Measurements from ENCODE around the gene LLGL2.

The LLGL2 gene

DNA sequence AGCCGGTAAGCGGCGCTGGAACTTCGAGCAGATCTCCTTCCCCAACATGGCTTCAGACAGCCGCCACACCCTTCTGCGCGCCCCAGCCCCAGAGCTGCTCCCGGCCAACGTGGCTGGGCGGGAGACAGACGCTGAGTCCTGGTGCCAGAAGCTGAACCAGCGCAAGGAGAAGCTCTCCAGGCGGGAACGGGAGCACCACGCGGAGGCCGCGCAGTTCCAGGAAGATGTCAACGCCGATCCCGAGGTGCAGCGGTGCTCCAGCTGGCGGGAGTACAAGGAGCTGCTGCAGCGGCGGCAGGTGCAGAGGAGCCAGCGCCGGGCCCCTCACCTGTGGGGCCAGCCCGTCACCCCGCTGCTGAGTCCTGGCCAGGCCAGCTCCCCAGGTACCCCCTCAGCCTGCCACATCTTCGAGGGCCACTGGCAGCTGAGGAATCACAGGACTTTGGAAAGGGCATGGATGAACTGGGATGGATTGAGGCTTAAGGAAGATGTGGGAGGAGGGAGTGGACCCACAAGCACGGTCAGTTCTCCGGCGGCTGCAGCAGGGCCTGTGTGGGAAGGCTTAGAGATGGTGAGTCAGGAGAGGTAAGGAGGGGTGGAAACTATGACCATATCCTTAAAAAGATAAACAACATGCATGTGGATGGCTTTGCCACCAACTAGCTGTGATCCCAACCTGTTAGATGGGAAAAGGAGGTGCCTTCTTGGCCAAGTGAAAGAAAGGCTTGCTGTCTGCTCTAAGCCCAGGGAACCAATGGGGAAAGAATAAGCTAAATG is 3.4 kb upstream of the LLGL2 start:
- DNase-seq (ENCODE audit: low spot score): no peak

DNA sequence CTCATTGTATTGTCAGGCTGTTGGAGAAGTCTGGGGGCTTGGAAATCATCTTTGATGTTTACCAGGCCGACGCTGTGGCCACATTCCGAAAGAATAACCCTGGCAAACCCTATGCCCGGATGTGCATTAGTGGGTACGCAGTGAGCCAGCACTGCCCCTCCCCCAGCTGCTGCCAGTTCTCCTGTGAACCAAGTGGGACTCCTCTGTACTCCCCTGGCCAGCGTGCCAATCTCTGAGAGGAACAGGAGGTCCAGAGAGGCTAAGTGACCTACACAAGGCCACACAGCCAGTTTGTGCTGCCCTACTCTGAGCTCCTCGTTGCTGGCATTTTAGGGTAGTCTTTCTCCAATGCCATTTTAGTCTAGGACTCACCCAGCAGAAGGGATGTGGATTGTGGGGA is 1.9 kb upstream of the LLGL2 start:
- DNase-seq (ENCODE audit: low spot score): no peak

DNA sequence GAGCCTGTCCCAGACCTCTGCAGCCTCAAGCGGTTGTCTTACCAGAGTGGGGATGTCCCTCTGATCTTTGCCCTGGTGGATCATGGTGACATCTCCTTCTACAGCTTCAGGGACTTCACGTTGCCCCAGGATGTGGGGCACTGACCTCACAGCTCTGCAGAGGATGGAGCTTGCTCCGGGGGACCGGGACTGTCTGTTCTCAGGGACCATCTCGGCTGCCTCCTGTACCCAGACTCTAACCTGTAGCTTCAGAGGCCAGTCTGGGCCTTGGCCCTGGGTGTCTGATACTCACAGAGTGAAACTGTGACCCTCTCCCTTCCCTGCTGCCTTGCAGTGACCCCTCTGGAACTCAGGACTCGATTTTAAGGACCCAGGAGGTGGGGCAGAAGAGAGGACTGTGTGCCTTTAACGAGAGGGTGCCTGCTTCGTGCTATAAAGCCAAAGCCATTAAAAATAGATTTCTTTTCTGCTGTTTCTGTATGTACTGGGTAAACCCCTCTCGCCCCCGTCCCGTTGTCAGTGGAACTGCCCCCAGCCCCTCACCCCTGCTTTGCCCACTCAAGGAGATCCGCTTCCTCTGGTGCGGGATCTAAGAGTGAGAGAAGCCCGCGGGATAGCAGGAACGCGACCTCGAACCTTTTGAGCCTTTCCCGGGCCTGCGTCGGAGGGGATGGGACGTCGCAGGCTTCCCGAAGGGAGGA is 1.1 kb upstream of the LLGL2 start:
- no peak for DNase-seq (ENCODE audit: low spot score)

DNA sequence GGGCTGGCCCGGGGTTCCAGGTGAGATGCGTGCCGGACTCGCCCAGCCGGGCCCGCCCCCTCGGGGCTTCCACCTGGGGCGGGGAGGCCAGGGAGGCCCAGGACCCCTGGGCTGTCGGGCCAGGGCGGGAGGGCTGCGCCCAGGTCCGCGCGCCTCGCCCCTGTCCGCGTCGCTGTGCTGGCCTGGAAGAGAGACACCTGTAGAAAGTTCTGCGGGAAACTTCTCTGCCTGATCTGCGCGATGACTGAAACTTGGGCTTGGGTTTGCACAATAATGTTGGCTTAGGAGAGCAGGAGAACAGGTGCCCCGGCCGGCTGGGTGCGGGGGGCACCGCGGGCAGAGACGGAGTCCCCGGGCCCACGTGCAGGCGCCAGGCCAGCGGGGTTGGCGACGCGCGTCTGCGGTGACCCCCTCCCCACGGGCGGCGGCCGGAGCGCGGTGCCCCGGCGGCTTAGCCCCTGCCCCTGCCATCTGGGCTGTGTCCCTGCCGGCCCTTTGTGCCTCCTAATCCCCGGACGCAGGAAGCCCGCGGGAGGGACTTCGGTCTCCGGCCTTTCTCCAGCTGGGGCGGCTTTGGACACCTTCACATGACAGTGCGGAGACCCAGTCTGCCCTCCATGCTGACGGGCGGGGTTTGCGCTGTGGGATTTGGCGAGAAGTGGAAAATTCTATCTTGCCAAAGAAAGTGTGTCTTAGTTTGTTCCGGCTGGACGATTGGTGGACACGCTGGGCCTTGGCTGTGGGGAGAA is 483 bp downstream of the LLGL2 start:
- no peak for DNase-seq (ENCODE audit: low spot score)

DNA sequence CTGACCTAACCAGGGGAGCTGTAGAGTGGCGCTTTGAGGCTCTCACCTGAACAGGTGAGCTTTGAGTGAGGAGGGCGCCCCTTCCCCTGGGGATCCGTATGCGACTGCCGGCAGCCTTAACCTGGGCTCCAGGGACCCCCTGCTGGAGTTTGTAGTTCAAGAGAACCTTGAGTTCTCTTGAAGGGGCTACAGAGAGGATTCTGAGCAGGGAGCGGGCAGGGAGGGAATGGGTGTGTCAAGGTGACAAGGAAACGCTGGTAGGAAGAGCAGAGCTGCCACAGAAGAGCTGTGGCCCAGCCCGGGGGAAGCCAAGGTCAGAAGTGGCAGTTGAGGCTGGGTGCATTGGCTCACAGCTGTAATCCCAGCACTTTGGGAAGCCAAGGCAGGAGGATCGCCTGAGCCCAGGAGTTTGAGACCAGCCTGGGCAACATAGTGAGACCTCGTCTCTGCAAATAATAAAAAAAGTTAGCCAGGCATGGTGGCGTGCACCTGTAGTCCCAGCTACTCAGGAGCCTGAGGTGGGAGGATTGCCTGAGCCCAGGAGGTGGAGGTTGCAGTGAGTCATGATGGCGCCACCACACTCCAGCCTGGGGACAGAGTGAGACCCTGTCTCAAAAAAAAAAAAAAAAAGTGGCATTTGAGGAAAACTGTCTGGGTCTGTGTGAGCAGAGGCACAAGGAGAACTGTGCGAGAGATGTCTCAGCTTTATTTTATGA is 1.2 kb downstream of the LLGL2 start:
- DNase-seq (ENCODE audit: low spot score): no peak

DNA sequence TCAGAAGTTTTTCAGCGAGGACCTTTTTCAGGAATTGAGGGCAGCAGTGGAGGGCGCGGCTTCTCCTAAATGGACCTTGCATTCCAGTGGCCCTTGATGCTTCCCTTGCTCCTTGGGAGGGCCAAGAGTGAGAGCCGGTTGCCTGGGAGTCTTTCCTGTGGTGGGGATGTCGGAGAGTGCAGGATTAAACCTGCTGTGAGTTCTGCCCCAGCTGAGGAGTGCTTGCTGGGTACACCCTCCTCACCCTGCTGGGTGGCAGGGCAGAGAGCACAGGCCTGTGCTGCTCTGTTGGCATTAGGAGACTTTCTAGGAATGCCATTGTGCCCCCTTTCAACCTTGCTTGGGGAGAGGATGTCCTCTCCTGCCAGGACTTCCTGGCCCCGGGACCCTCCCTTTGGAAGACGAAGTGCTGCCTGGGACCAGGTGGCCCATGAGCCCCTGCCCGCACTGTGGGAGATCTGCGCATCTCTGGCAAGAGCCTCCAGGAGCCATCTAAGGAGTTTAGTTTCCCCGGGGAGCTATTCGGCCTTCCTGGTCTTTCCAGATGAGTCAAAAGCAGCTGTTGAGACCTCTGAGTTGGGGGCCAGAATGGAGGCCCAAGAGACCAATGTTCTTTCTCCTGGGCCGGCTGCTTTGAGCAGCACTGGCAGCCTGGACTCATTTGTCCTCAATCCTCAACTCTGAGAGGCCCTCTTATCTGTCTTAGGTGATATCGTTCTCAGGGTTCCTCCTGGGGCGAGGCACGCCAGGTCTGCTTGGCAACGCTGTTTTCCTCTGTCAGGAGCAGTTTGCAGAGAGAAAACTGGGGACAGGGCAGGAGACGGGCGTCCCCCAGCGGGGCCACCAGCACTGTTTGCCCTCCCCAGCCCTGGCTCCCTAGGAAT is 5.6 kb downstream of the LLGL2 start:
- DNase-seq (ENCODE audit: low spot score): no peak

DNA sequence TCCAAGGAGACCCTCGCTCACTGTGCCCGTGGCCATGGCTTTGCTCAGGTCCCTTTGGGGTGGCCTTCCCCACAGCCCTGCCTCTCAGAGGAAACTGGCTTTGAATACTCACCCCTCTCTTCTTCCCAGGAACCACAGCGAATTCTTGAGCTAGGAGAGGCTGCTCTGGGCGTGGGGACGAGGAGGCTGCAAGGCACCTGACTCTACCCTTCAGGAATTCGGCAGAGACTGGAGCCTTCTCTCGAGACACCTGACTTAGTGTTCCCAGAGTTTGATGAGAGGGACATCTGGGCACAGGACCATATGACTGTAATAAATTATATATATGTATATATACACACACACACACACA is 6.2 kb downstream of the LLGL2 start:
- DNase-seq (ENCODE audit: low spot score): no peak

DNA sequence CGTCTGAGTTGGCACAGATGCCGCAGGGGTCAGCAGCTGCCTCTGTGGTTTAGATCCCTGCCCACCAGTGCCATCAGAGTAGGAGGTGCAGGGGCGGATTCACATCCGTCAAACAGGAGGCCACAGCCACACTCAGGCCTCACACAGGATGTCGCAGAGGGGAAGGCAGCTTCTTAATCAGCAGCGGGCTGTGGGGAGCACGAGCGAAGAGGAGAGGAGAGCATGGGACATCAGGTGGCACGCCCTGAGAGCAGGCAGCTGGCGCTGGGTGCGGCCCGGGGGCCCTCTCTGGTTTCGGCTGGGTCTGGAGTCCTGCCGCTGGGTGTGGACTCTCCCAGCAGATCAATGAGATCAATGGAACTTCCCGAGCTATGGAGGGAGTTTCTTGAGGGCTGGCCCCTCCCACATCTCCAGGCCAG is 9.6 kb downstream of the LLGL2 start:
- no peak for DNase-seq (ENCODE audit: low spot score)

DNA sequence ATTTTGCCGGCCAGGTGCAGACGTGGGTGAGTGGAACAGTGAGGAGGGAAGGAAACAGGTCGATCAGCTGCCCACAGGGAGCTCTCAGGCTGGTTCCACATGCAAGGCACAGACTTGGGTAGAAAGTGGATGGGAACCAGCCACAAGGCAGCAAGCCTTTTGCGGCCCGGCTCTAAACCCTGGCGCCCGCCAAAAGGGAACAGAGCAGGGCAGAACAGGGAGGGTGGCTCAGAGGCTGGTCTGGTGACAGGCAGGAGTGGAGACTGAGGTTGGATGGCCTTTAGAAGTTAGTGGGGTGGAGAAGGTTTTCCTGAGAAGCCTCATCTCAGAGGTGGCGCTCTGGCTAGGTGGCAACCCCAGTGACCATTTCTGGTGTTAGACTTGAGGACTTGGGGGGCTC is 10.4 kb downstream of the LLGL2 start:
- DNase-seq (ENCODE audit: low spot score): no peak

DNA sequence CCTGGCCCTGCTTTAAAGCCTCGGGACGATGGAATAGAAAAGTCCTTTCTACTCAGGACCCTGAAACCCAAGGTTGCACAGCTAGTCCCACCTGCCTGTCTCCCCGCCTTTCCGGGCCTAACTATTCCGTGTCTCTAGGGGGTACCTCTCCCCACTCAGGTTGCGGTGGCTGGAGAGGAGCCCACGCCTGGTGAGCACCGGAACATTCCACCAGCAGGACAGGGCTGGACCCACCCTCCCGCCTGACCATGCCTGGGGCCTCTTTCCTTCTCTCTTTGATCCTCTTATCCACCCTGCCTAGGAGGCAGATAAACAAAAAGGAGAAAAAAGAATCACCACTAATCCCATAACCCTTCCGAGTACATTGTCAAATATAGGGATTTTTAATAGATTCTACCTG is 10.9 kb downstream of the LLGL2 start:
- DNase-seq (ENCODE audit: low spot score): no peak

DNA sequence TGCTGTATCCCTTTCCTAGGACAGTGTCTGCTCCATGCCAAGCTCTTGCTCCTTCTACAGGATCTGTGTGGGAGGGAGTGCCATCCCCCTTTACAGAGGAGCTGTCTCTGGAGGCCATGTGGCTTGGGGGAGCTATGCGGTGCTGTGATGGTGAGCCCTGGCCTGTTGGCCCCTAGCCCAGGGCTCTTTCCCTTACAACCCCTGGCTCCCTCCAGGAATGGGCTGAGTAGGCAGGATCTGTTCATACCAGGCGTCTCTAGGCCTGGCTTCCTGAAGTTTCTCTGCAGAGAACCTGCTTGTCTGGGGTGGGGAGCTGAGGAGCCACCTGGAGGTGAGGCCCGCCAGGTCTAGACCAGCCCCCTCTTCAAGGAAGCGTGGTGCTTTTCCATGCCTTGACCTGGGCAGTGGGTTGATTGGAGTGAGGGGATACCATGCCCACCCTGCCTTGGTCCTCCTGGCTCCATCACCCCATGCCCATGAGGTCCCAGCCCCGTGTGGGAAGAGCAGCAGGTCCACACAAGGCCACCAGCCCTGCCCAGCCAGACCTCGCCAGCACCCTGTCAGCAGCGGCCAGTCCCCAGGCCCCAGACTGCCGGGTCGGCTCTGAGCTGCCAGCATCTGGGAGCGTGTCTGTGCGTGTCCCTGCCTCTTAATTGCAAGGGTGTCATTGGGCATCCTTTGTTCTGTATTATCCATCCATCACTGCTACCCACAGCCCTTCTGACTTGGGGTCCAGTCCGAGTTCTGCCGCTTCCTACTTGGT is 14.7 kb downstream of the LLGL2 start:
- no peak for DNase-seq (ENCODE audit: low spot score)

DNA sequence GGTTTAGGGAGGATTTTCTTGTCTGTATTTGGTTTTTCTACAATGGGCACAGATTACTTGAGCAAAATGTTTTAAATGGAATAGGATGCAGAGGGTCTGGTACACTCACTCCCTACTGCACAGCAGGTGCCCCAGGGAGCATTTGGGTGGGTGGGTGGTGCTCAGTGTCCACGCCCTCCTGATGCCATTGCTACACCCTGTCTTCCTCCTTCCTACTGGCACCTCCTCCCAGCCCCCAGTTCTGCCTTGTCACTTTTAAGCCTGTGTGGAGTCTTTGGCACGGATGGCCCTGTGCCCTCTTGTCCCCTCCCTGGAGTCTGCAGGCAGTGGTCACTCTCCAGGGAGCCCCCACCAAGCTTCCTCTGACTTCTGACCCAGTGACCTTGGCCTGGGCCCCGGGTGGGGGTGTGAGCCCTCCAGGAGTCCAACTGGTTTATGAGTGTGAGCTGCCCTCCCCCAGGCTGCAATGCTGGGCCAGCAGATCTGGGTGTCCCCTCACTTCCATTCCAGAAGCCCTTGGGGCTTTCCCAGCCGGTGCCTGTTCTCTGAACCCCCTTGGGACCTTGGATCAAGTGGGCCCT is 15.5 kb downstream of the LLGL2 start:
- DNase-seq (ENCODE audit: low spot score): no peak

DNA sequence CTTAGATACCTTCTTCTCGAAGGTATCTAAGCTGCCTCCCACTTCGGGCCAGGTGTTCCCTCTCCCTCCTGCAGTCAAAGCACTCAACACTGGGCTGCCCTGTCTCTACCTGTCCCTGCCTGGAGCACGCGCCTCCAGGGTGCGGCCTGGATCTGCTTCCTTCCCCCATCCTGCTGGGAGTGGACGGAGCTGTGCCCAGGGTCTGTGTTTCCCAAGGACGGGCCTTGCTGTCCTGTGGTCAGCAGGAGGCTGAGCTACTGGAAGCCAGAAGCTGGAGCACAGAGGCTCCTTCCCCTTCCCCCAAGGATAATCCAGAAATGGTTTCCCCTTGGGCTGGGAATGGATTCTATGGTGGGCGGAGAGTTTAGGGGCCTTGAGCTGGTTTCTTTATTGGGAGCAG is 16.7 kb downstream of the LLGL2 start:
- DNase-seq (ENCODE audit: low spot score): no peak

DNA sequence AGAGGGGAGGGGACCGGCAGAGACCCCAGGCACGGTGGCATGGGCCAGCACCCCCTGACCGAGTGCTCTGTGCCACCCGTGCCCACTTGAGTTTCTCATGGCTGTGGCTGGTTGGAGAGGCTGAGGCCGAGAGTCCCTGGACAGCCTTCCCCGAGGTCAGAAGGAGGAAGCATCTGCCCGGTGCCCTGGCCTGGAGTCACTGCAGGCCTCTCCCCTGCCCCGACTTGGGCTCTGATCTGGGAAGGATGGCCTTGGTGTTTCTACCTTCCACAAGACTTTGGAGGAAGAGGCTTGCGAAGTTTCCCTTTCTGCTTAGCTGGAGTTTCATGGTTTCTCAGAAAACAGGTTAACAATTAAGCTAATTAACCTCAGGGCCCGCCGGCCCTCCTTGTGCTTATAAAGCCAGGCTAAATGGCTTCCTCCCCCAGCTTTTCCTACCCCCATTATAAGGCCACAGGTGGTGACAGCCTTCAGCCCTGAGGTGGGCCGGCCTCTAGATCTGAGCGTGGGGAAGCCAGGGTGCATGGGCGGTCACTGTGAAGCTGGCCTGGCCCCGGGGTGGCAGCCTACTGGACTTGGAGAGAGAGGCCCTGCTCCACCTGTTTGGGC is 17.3 kb downstream of the LLGL2 start:
- no peak for DNase-seq (ENCODE audit: low spot score)

DNA sequence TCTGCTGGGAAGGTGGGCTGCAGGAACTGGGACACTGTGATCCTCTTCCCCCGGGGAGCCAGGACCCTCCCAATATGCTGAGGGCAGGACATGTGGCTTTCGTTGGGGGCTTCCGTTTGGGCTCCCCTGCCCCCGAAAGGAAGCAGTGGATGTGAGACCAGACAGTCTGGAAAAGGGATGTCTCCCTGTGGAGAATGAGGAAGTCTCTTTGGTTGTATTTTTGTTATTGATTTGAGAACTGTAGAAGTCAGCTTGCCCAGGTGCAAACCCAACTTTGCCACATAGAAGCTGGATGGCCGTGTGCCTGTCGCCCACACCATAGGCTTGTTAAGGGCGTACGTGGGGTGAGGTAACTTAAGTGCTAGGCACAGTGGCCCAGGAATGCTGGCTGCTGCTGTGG is 18.8 kb downstream of the LLGL2 start:
- DNase-seq (ENCODE audit: low spot score): no peak

DNA sequence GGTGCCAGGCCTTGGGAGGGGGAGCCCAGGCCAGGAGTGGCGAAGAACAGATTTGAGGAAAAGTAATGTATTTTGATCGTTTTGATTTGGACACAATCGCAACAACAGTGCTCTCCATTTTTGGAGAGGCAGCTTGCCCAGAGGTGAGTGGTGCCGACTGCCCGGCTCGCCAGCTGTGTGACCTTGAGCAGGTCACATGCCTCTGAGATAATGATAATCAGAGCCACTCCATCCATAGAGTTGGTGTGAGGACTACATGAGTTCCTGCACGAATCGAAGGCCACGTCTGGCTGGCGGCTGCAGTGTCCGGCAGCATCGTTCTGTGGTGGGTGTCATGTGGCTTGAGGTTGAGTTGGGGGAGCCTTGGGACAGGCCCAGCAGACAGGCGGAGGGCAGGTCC is 20.7 kb downstream of the LLGL2 start:
- DNase-seq (ENCODE audit: low spot score): no peak

DNA sequence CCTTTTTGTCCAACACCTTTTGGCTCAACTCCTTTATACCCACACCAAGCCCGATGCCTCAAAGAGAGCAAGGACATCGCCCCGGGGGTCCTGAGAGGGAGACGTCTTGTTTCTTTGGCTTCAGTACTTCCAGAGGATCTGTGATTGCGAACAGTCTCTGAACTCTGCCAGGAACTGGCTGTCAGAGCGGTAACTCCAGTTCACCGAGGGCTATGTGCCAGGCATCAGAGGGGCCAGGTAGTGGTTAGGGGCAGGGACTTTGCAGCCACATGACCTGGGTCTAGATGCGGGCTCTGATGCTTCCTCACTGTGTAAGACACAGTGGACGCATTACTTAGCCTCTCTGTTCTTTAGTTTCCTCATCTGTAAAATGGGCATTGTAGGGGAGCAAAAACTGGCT is 21.6 kb downstream of the LLGL2 start:
- no peak for DNase-seq (ENCODE audit: low spot score)

DNA sequence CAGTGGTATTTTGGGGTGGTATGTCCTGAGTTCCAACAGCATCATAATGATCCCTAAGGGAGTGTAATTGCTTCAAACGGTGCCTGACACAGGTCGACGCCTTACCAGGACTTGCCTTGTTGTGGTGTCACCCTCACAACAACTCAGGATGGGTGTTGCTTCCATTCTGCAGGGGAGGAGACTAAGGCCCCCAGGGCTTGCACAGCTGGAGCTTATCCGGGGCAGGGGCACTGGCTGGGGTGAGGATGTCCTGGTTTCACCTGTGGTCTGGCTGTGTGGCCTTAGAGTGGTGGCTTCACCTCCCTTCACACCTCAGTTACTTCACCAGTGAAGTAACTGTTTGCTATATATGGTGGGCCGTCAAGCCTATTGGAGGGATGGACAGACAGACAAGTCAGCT is 23.3 kb downstream of the LLGL2 start:
- DNase-seq (ENCODE audit: low spot score): no peak

DNA sequence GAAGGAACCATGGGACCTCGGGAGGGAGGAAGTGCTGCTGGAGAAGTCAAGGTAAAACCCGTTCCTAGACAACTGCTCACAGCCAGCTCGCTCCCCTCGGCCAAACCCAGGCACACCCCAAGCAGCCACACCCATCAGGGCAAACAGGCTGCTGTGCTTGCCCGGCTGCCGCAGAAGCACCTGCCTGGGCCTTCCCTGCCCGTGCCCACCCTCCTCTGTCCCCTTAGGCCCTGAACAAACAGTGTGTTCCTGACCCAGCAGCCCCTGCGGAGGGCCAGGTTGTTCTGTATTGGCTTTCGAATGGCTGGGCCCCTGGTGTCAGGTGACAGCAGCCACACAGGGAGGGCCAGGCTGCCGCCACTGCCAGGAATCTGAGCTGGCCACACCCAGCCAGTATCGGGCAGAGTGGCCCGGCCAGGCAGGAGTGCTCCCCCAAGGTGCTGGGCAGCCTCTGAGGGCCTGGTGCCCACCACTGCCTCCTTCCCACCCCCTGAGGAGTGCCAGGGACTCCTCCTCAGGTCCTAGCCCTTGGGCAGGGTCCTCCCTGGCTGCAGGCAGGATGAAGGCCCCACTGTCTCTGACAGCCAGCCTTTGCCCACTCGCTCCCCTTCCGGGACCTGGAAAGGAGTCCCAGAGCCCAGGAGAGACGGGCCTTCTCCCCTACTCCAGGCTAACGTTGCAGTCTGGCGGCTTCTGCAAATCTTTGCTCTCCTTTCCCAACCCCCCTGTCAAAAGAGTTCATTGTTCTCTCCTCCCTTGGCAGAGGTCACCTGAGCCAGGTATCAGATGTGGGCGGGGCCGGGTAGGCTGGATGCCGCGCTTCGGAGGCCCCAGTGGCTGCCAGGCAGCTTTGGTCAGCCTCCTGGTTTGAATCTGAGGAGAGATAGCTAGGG is 24.0 kb downstream of the LLGL2 start:
- DNase-seq (ENCODE audit: low spot score): no peak
